ENCODE measurements around the gene HNF1B. TPM values are rescaled to one million over a fixed set of nuclear protein-coding genes. Genes with fewer than 3 reads are reported as not detected.
A peak's percentile ranks its signal among the peaks of the same experiment; 100 is the strongest.

Gene HNF1B
- total and polyA plus RNA-seq, 4 experiments from 2014 or later, result not detected

GRCh38 chr17:37761059-37761458 lies 16.2 kb upstream of the HNF1B start:
- POLR2A ChIA-PET (ENCODE audit: partially characterized antibody), result no interaction called here

GRCh38 chr17:37759014-37759637 lies 14.3 kb upstream of the HNF1B start:
- no peak overlapping the region for H3K4me3 Mint-ChIP-seq
- H3K27me3 Mint-ChIP-seq, result peaks cover 21 to 26% of the 10 kb centered on the region in 2 donors
- Histone ChIP-seq H3K27ac (ENCODE audit: low read depth, low read length) (no peak overlapping the region), H3K4me3 (ENCODE audit: low read length in 2 of 2) (no peak overlapping the region), H3K27me3 (ENCODE audit: insufficient read depth, low read length) (peaks cover 5% of the 10 kb centered on the region), H3K36me3 (ENCODE audit: insufficient read depth, low read length) (no peaks in the 10 kb centered on the region), H3K9me3 (ENCODE audit: control insufficient read depth in 1 of 2, low read length in 2 of 2) (no peaks in the 10 kb centered on the region), H3K4me1 (ENCODE audit: insufficient read depth, low read length) (peaks cover 6% of the 10 kb centered on the region)
- intact Hi-C loops (cut with micrococcal nuclease), result no loop called here
- CTCF ChIA-PET (ENCODE audit: partially characterized antibody), result no interaction called here
- H3K36me3 Mint-ChIP-seq, result no peaks in the 10 kb centered on the region
- DNase-seq, result no peak
- POLR2A ChIA-PET (ENCODE audit: partially characterized antibody), result no interaction called here
- H3K4me1 Mint-ChIP-seq, result peaks cover 1 to 7% (median 2%) of the 10 kb centered on the region in 4 donors
- peaks cover 0 to 2% (median 0%) of the 10 kb centered on the region in 8 donors for H3K9me3 Mint-ChIP-seq
- H3K27ac Mint-ChIP-seq, result no peak overlapping the region

More at GRCh38 chr17:37761059-37761458, 16.2 kb upstream of the HNF1B start:
- peaks cover 5% of the 10 kb centered on the region for H3K27me3 ChIP-seq (ENCODE audit: insufficient read depth, low read length)
- Mint-ChIP-seq H3K27me3 (peaks cover 21 to 28% of the 10 kb centered on the region in 2 donors), H3K4me1 (peaks cover 9 to 18% (median 14%) of the 10 kb centered on the region in 4 donors), H3K36me3 (no peaks in the 10 kb centered on the region), H3K27ac (no peak overlapping the region), H3K4me3 (peak overlapping the region in 2 of 8 donors; percentile 4 to 46), H3K9me3 (peaks cover 0 to 2% (median 0%) of the 10 kb centered on the region in 8 donors)
- H3K9me3 ChIP-seq (ENCODE audit: control insufficient read depth in 1 of 2, low read length in 2 of 2), result no peaks in the 10 kb centered on the region
- intact Hi-C loops (cut with micrococcal nuclease), result no loop called here
- CTCF ChIA-PET (ENCODE audit: partially characterized antibody), result no interaction called here
- no peak for DNase-seq
- H3K4me3 ChIP-seq (ENCODE audit: low read length in 2 of 2), result no peak overlapping the region
- no peaks in the 10 kb centered on the region for H3K36me3 ChIP-seq (ENCODE audit: insufficient read depth, low read length)
- H3K4me1 ChIP-seq (ENCODE audit: insufficient read depth, low read length), result peaks cover 20% of the 10 kb centered on the region
- H3K27ac ChIP-seq (ENCODE audit: low read depth, low read length), result no peak overlapping the region

GRCh38 chr17:37756051-37756450 lies 11.2 kb upstream of the HNF1B start:
- intact Hi-C loops (cut with micrococcal nuclease), result no loop called here
- DNase-seq, result no peak
- no peak overlapping the region for H3K4me3 ChIP-seq (ENCODE audit: low read length in 2 of 2)
- H3K9me3 ChIP-seq (ENCODE audit: control insufficient read depth in 1 of 2, low read length in 2 of 2), result no peaks in the 10 kb centered on the region
- peaks cover 0 to 2% (median 0%) of the 10 kb centered on the region in 4 donors for H3K4me1 Mint-ChIP-seq
- no peaks in the 10 kb centered on the region for H3K36me3 Mint-ChIP-seq
- H3K4me1 ChIP-seq (ENCODE audit: insufficient read depth, low read length), result peaks cover 1% of the 10 kb centered on the region
- ChIA-PET CTCF (ENCODE audit: partially characterized antibody) (no interaction called here), POLR2A (ENCODE audit: partially characterized antibody) (no interaction called here)
- H3K27me3 ChIP-seq (ENCODE audit: insufficient read depth, low read length), result no peaks in the 10 kb centered on the region
- no peak overlapping the region for H3K4me3 Mint-ChIP-seq
- no peak overlapping the region for H3K27ac ChIP-seq (ENCODE audit: low read depth, low read length)
- peaks cover 11 to 12% of the 10 kb centered on the region in 2 donors for H3K27me3 Mint-ChIP-seq
- no peaks in the 10 kb centered on the region for H3K9me3 Mint-ChIP-seq
- H3K27ac Mint-ChIP-seq, result no peak overlapping the region
- H3K36me3 ChIP-seq (ENCODE audit: insufficient read depth, low read length), result no peaks in the 10 kb centered on the region

GRCh38 chr17:37755455-37755854 lies 10.6 kb upstream of the HNF1B start:
- no peaks in the 10 kb centered on the region for H3K36me3 Mint-ChIP-seq
- Histone ChIP-seq H3K36me3 (ENCODE audit: insufficient read depth, low read length) (no peaks in the 10 kb centered on the region), H3K9me3 (ENCODE audit: control insufficient read depth in 1 of 2, low read length in 2 of 2) (no peaks in the 10 kb centered on the region), H3K4me3 (ENCODE audit: low read length in 2 of 2) (no peak overlapping the region), H3K27ac (ENCODE audit: low read depth, low read length) (no peak overlapping the region), H3K27me3 (ENCODE audit: insufficient read depth, low read length) (no peaks in the 10 kb centered on the region), H3K4me1 (ENCODE audit: insufficient read depth, low read length) (no peaks in the 10 kb centered on the region)
- ChIA-PET CTCF (ENCODE audit: partially characterized antibody) (no interaction called here), POLR2A (ENCODE audit: partially characterized antibody) (no interaction called here)
- intact Hi-C loops (cut with micrococcal nuclease), result no loop called here
- peaks cover 10 to 11% of the 10 kb centered on the region in 2 donors for H3K27me3 Mint-ChIP-seq
- H3K27ac Mint-ChIP-seq, result no peak overlapping the region
- no peaks in the 10 kb centered on the region for H3K9me3 Mint-ChIP-seq
- no peak overlapping the region for H3K4me3 Mint-ChIP-seq
- DNase-seq, result no peak
- no peaks in the 10 kb centered on the region for H3K4me1 Mint-ChIP-seq

- CTCF ChIA-PET (ENCODE audit: partially characterized antibody), result no interaction called here
- H3K9me3 Mint-ChIP-seq, result no peaks in the 10 kb centered on the region
- no peaks in the 10 kb centered on the region for H3K36me3 Mint-ChIP-seq
- Histone ChIP-seq H3K27me3 (ENCODE audit: insufficient read depth, low read length) (no peaks in the 10 kb centered on the region), H3K4me1 (ENCODE audit: insufficient read depth, low read length) (no peaks in the 10 kb centered on the region), H3K4me3 (ENCODE audit: low read length in 2 of 2) (no peak overlapping the region), H3K9me3 (ENCODE audit: control insufficient read depth in 1 of 2, low read length in 2 of 2) (no peaks in the 10 kb centered on the region), H3K27ac (ENCODE audit: low read depth, low read length) (no peak overlapping the region), H3K36me3 (ENCODE audit: insufficient read depth, low read length) (no peaks in the 10 kb centered on the region)
- POLR2A ChIA-PET (ENCODE audit: partially characterized antibody), result no interaction called here
- no peaks in the 10 kb centered on the region for H3K4me1 Mint-ChIP-seq
- intact Hi-C loops (cut with micrococcal nuclease), result no loop called here
- no peak overlapping the region for H3K4me3 Mint-ChIP-seq
- no peak for DNase-seq
- peak overlapping the region in 2 of 7 donors; percentile 65 to 79 for H3K27ac Mint-ChIP-seq
- H3K27me3 Mint-ChIP-seq, result peaks cover 7 to 8% of the 10 kb centered on the region in 2 donors
Observed at GRCh38 chr17:37754363-37754762, 9.5 kb upstream of the HNF1B start.

- H3K27me3 ChIP-seq (ENCODE audit: insufficient read depth, low read length), result no peaks in the 10 kb centered on the region
- H3K36me3 ChIP-seq (ENCODE audit: insufficient read depth, low read length), result no peaks in the 10 kb centered on the region
- intact Hi-C loops (cut with micrococcal nuclease), result no loop called here
- DNase-seq, result no peak
- H3K4me3 ChIP-seq (ENCODE audit: low read length in 2 of 2), result no peak overlapping the region
- Mint-ChIP-seq H3K4me1 (no peaks in the 10 kb centered on the region), H3K9me3 (no peaks in the 10 kb centered on the region), H3K36me3 (no peaks in the 10 kb centered on the region), H3K27ac (peak overlapping the region in 1 of 7 donors; percentile 31), H3K4me3 (no peak overlapping the region), H3K27me3 (peaks cover 0 to 10% of the 10 kb centered on the region in 2 donors)
- H3K4me1 ChIP-seq (ENCODE audit: insufficient read depth, low read length), result no peaks in the 10 kb centered on the region
- H3K9me3 ChIP-seq (ENCODE audit: control insufficient read depth in 1 of 2, low read length in 2 of 2), result no peaks in the 10 kb centered on the region
- CTCF ChIA-PET (ENCODE audit: partially characterized antibody), result no interaction called here
- no peak overlapping the region for H3K27ac ChIP-seq (ENCODE audit: low read depth, low read length)
- POLR2A ChIA-PET (ENCODE audit: partially characterized antibody), result no interaction called here
Observed at GRCh38 chr17:37752482-37752881, 7.6 kb upstream of the HNF1B start.

GRCh38 chr17:37750768-37751475 lies 6.1 kb upstream of the HNF1B start:
- POLR2A ChIA-PET (ENCODE audit: partially characterized antibody), result no interaction called here
- H3K36me3 Mint-ChIP-seq, result no peaks in the 10 kb centered on the region
- Histone ChIP-seq H3K27ac (ENCODE audit: low read depth, low read length) (no peak overlapping the region), H3K36me3 (ENCODE audit: insufficient read depth, low read length) (no peaks in the 10 kb centered on the region), H3K4me3 (ENCODE audit: low read length in 2 of 2) (no peak overlapping the region), H3K27me3 (ENCODE audit: insufficient read depth, low read length) (peaks cover 3% of the 10 kb centered on the region), H3K9me3 (ENCODE audit: control insufficient read depth in 1 of 2, low read length in 2 of 2) (no peaks in the 10 kb centered on the region), H3K4me1 (ENCODE audit: insufficient read depth, low read length) (no peaks in the 10 kb centered on the region)
- H3K9me3 Mint-ChIP-seq, result no peaks in the 10 kb centered on the region
- CTCF ChIA-PET (ENCODE audit: partially characterized antibody), result no interaction called here
- H3K4me1 Mint-ChIP-seq, result peaks cover 0 to under 1% (median 0%) of the 10 kb centered on the region in 4 donors
- intact Hi-C loops (cut with micrococcal nuclease), result no loop called here
- no peak overlapping the region for H3K27ac Mint-ChIP-seq
- no peak for DNase-seq
- H3K27me3 Mint-ChIP-seq, result peaks cover 12 to 18% of the 10 kb centered on the region in 2 donors
- no peak overlapping the region for H3K4me3 Mint-ChIP-seq

Data from CD4-positive, alpha-beta memory T cell (primary cell).